Retinal pigment epithelial cell (primary cell): ENCODE data around the gene RMND1.

Source experiments
- DNase-seq: peaks from one replicate; pipeline ENCODE4 v3.0.0-alpha.2; 2010; ENCODE audit warnings: low read depth
- H3K4me3 ChIP-seq: 2 replicates; pipeline ENCODE4 v1.5.1; 2011; ENCODE audit warnings: mild to moderate bottlenecking, low read length, control low read depth, moderate library complexity
- CTCF ChIP-seq: conservative IDR thresholded peaks from 2 replicates; pipeline ENCODE4 v1.5.1; 2011; ENCODE audit warnings: low read depth, low read length, control low read depth, inconsistent platforms

Gene RMND1

DNA sequence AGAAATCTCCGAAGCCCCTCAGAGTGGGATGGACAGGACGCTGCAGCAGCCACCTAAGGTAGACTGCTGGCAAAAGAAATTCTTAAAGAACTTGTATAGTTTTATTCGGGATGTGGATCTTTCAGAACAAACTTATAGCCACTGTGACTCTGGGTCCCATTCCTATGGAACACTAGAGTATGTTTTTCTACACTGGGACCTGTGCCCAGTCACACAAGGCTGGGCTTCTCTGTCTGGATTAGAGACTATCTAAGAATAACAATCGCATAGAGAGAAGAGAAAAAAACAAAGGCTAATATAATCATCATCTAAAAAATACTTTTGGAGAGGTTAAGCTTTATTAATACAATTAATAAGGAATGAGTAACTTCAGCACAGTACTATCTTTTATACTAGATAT lies 28.9 kb downstream of the RMND1 start:
- no peak for DNase-seq
- H3K4me3 ChIP-seq, result no peak overlapping the region
- TF ChIP-seq CTCF, result no peak

GRCh38 chr6:151417477-151417876 lies 34.4 kb downstream of the RMND1 start:
- TF ChIP-seq CTCF, result no peak
- no peak overlapping the region for H3K4me3 ChIP-seq
- no peak for DNase-seq

- no peak for DNase-seq
- H3K4me3 ChIP-seq, result no peak overlapping the region
- no peak for TF ChIP-seq CTCF
These were observed 37.2 kb downstream of the RMND1 start for GRCh38 chr6:151414641-151415260.

DNA sequence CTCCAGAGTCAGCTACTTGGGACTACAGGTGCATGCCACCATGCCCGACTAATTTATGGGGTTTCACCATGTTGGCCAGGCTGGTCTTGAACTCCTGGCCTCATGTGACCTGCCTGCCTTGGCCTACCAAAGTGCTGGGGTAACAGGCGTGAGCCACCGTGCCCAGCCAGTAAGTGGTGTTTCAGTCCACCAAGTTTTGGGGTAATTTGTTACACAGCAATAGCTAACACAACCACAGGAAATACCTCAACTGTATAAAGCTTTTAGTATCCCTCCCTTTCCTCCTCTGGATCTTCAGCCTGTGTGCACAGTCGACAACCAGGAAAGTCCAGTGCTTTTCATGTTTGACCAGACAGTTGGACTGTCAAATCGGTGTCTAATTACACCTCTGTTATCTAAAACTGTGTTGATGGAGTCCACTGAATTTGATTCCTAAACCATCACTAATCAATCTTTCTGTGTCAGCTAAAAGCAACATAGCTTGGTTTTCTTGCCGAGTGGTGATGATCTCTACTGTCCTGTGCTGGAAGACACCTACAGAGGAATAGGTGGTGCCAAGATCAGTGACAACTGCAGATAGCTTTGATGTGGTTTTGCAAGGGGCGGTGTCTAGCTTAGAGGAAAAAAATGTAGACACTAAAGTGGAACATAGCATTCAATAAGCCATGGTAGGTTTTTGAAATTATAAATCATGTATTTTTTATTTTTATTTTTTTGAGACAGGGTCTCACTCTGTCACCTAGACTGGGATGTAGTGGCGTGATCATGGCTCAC lies 38.4 kb downstream of the RMND1 start:
- H3K4me3 ChIP-seq, result no peak overlapping the region
- no peak for DNase-seq
- TF ChIP-seq CTCF, result no peak

- no peak for TF ChIP-seq CTCF
- no peak for DNase-seq
- H3K4me3 ChIP-seq, result no peak overlapping the region
These were observed 39.0 kb downstream of the RMND1 start for GRCh38 chr6:151412909-151413308.

GRCh38 chr6:151409679-151410078 lies 42.2 kb downstream of the RMND1 start:
- no peak for DNase-seq
- no peak for TF ChIP-seq CTCF
- H3K4me3 ChIP-seq, result no peak overlapping the region

DNA sequence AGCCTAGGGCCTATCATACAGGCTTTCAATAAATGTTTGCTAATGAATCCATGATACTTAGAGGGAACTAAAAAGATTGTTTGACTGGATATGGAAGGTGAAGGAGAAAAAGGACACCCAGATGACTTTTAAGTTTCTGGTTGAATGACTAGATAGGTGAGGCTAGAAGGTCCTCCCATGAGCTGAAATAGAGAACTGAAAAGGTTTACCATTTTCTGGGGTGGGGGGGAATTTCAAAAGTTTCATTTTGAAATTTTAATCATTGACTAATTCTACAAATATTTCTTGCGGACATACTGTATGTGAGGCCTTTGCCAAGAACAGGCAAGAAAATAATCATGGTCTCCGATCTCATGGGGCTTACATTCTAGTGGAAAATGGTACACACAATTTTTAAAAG lies 42.7 kb downstream of the RMND1 start:
- no peak for TF ChIP-seq CTCF
- DNase-seq, result no peak

More for the DNA sequence above, 42.7 kb downstream of the RMND1 start:
- H3K4me3 ChIP-seq, result no peak overlapping the region
